A549 (cell line): ENCODE data around the gene HS3ST3A1. TPM values are rescaled to one million over a fixed set of nuclear protein-coding genes. Genes with fewer than 3 reads are reported as not detected.
"Not testable (repeated sequence)": the region's sequence is repeated elsewhere in the genome, so short reads cannot be mapped to it uniquely, and the experiment has no call there.

Experiments used
- ATAC-seq, 2 experiments: fragments of 200-7000 bp in 1 of 2; fragments of >200 bp in 1 of 2; cut with Nextera tagmentation in 1 of 2; cut with Tn5 transposase in 1 of 2; 3 replicates each; pipeline versions ENCODE4 v1.8.0 to v1.9.1; 2018 to 2020; ENCODE audit warnings: mild to moderate bottlenecking in 1 of 2, moderate library complexity in 1 of 2
- CTCF ChIA-PET: fragments of 300-600 bp; sonication (Branson Sonifier 250); formaldehyde crosslinking; extraction: SDS; loops from one replicate; lab custom pipeline; 2021; ENCODE audit warnings: antibody characterized with exemption, inconsistent platforms; lab: Yijun Ruan, JAX
- POLR2A ChIA-PET: fragments of 350-600 bp; formaldehyde crosslinking; extraction: SDS; loops from one replicate; lab custom pipeline; 2021; ENCODE audit warnings: antibody characterized with exemption, inconsistent platforms; lab: Yijun Ruan, JAX
- DNase-seq, 2 experiments: peaks; one replicate each; pipeline versions ENCODE4 v3.0.0 to v3.0.0-alpha.2; 2011 to 2016; ENCODE audit warnings: low read depth in 1 of 2, low spot score in 1 of 2
- FAIRE-seq: peaks from 2 replicates; lab custom pipeline; 2011; peaks lifted over from hg19 to GRCh38; lab: Jason Lieb, UNC
- H3K27ac ChIP-seq, 2 experiments: fragments of >200 bp; sonication (Bioruptor Twin); formaldehyde crosslinking; 3 replicates each; pipeline ENCODE4 v1.5.1; 2016 to 2017
- H3K4me1 ChIP-seq: fragments of >200 bp; sonication (Bioruptor Twin); formaldehyde crosslinking; 3 replicates; pipeline ENCODE4 v1.6.1; 2016
- H3K4me2 ChIP-seq: fragments of >200 bp; sonication (Bioruptor Twin); formaldehyde crosslinking; 3 replicates; pipeline ENCODE4 v1.6.1; 2016
- H3K4me3 ChIP-seq: fragments of >200 bp; sonication (Bioruptor Twin); formaldehyde crosslinking; 3 replicates; pipeline ENCODE4 v1.5.1; 2016
- H3K9me3 ChIP-seq: fragments of >200 bp; sonication (Bioruptor Twin); formaldehyde crosslinking; 3 replicates; pipeline ENCODE4 v1.6.1; 2016
- BHLHE40 ChIP-seq: IDR thresholded peaks from 2 replicates; pipeline ENCODE4 v1.6.1; 2012; ENCODE audit warnings: low read depth, low read length, inconsistent platforms
- CBX2 ChIP-seq: fragments of 200-600 bp; sonication (generic); IDR thresholded peaks from 2 replicates; pipeline ENCODE4 v1.6.1; 2016; ENCODE audit warnings: low read depth, mild to moderate bottlenecking, borderline replicate concordance
- CBX8 ChIP-seq: fragments of 200-600 bp; sonication (generic); IDR thresholded peaks from 2 replicates; pipeline ENCODE4 v1.6.1; 2016
- CEBPB ChIP-seq, 2 experiments: fragments of >200 bp in 1 of 2; sonication (Bioruptor Twin) in 1 of 2; formaldehyde crosslinking in 1 of 2; IDR thresholded peaks; 2 replicates each; pipeline ENCODE4 v1.6.1; 2012 to 2016
- CHD2 ChIP-seq: fragments of 150-350 bp; IDR thresholded peaks from 2 replicates; pipeline ENCODE4 v1.6.1; 2014; ENCODE audit warnings: low read length; ENCODE audit not compliant: partially characterized antibody
- CTCF ChIP-seq: fragments of >200 bp; sonication (Bioruptor Twin); formaldehyde crosslinking; IDR thresholded peaks from 3 replicates; pipeline ENCODE4 v1.5.1; 2016
- EHF ChIP-seq: fragments of 250-450 bp; sonication (Bioruptor Pico); IDR thresholded peaks from 2 replicates; pipeline ENCODE4 v1.5.0; 2020; ENCODE audit warnings: mild to moderate bottlenecking
- EP300 ChIP-seq, 2 experiments: fragments of >200 bp; sonication (Bioruptor Twin); formaldehyde crosslinking; IDR thresholded peaks; 2 replicates in 1 of 2; 3 replicates in 1 of 2; pipeline ENCODE4 v1.6.1; 2016 to 2017
- ESRRA ChIP-seq: fragments of 150-350 bp; IDR thresholded peaks from 2 replicates; pipeline ENCODE4 v1.6.1; 2014; ENCODE audit warnings: mild to moderate bottlenecking, low read length, borderline replicate concordance
- FOSB ChIP-seq: fragments of 250-450 bp; sonication (Bioruptor Pico); IDR thresholded peaks from 2 replicates; pipeline ENCODE4 v1.5.0; 2020; ENCODE audit warnings: mild to moderate bottlenecking, moderate library complexity
- GATA3 ChIP-seq: IDR thresholded peaks from 2 replicates; pipeline ENCODE4 v1.6.1; 2012; ENCODE audit warnings: borderline replicate concordance
- HDAC2 ChIP-seq: fragments of 200-600 bp; sonication (generic); IDR thresholded peaks from 2 replicates; pipeline ENCODE4 v1.6.1; 2016
- HOXB13 ChIP-seq: fragments of 250-450 bp; sonication (Bioruptor Pico); IDR thresholded peaks from 2 replicates; pipeline ENCODE4 v1.5.0; 2020; ENCODE audit warnings: low read depth, mild to moderate bottlenecking, moderate library complexity
- HOXB5 ChIP-seq: fragments of 250-450 bp; sonication (Bioruptor Pico); IDR thresholded peaks from 2 replicates; pipeline ENCODE4 v1.5.0; 2020; ENCODE audit warnings: mild to moderate bottlenecking, moderate library complexity
- JUN ChIP-seq, 2 experiments: fragments of >200 bp; sonication (Bioruptor Twin); formaldehyde crosslinking; IDR thresholded peaks; 2 replicates in 1 of 2; 3 replicates in 1 of 2; pipeline ENCODE4 v1.6.1; 2016 to 2017
- KDM1A ChIP-seq: fragments of 200-600 bp; sonication (generic); IDR thresholded peaks from 2 replicates; pipeline ENCODE4 v1.6.1; 2016; ENCODE audit warnings: low read depth, mild to moderate bottlenecking
- KDM5A ChIP-seq: fragments of 200-600 bp; sonication (generic); IDR thresholded peaks from 2 replicates; pipeline ENCODE4 v1.6.1; 2016; ENCODE audit warnings: antibody characterized with exemption, mild to moderate bottlenecking
- MAFK ChIP-seq: fragments of 450-650 bp; IDR thresholded peaks from 2 replicates; pipeline ENCODE4 v1.6.1; 2014; ENCODE audit not compliant: partially characterized antibody
- MYC ChIP-seq: IDR thresholded peaks from 2 replicates; pipeline ENCODE4 v1.6.1; 2012; ENCODE audit warnings: mild to moderate bottlenecking, inconsistent platforms, low read length, improper control_type of control experiment, borderline replicate concordance
- NFE2L2 ChIP-seq: fragments of 150-350 bp; conservative IDR thresholded peaks from 2 replicates; pipeline ENCODE4 v1.6.1; 2014; ENCODE audit warnings: low read length
- NR3C1 ChIP-seq: fragments of >200 bp; sonication (Bioruptor Twin); formaldehyde crosslinking; IDR thresholded peaks from 3 replicates; pipeline ENCODE4 v1.6.1; 2017
- PHF8 ChIP-seq: fragments of 200-600 bp; sonication (generic); IDR thresholded peaks from 2 replicates; pipeline ENCODE4 v1.6.1; 2016; ENCODE audit warnings: low read depth, mild to moderate bottlenecking, antibody characterized with exemption, moderate library complexity, borderline replicate concordance
- POLR2AphosphoS2 ChIP-seq: conservative IDR thresholded peaks from 2 replicates; pipeline ENCODE4 v1.6.1; 2012; ENCODE audit warnings: low read length, improper control_type of control experiment, inconsistent platforms
- RAD21 ChIP-seq, 2 experiments: fragments of >200 bp in 1 of 2; sonication (Bioruptor Twin) in 1 of 2; formaldehyde crosslinking in 1 of 2; IDR thresholded peaks in 1 of 2; conservative IDR thresholded peaks in 1 of 2; 2 replicates in 1 of 2; 3 replicates in 1 of 2; pipeline ENCODE4 v1.6.1; 2012 to 2018; ENCODE audit warnings: inconsistent platforms in 1 of 2
- SMC3 ChIP-seq: fragments of >200 bp; sonication (Bioruptor Twin); formaldehyde crosslinking; IDR thresholded peaks from 3 replicates; pipeline ENCODE4 v1.6.1; 2018; ENCODE audit warnings: inconsistent platforms
- SREBF2 ChIP-seq: fragments of 450-650 bp; IDR thresholded peaks from 2 replicates; pipeline ENCODE4 v1.6.1; 2014; ENCODE audit warnings: mild to moderate bottlenecking, moderate library complexity
- TFCP2L1 ChIP-seq: fragments of 250-450 bp; sonication (Bioruptor Pico); IDR thresholded peaks from 2 replicates; pipeline ENCODE4 v1.5.0; 2021; ENCODE audit warnings: mild to moderate bottlenecking
- TP53 ChIP-seq: fragments of 250-450 bp; sonication (Bioruptor Pico); IDR thresholded peaks from 2 replicates; pipeline ENCODE4 v1.5.0; 2021; ENCODE audit warnings: mild to moderate bottlenecking, moderate library complexity
- ZC3H11A ChIP-seq: fragments of 450-650 bp; IDR thresholded peaks from 2 replicates; pipeline ENCODE4 v1.6.1; 2014; ENCODE audit warnings: antibody characterized with exemption, mild to moderate bottlenecking
- ZNF302 ChIP-seq: fragments of 250-450 bp; sonication (Bioruptor Pico); IDR thresholded peaks from 2 replicates; pipeline ENCODE4 v1.9.0; 2021; ENCODE audit warnings: inconsistent platforms, mild to moderate bottlenecking, moderate library complexity
- ZSCAN20 ChIP-seq: fragments of 250-450 bp; sonication (Bioruptor Pico); IDR thresholded peaks from 2 replicates; pipeline ENCODE4 v1.8.0; 2022; ENCODE audit warnings: mild to moderate bottlenecking, moderate library complexity
- WGBS: methylation state at CpG from one replicate; pipeline ENCODE4 v1.1.6; 2017; ENCODE audit errors: missing lambda C conversion rate; 5-methylcytosine and 5-hydroxymethylcytosine counted together
- polyA plus RNA-seq, 4 experiments: library from polyadenylated mRNA; depleted of rRNA in 3 of 4; stranded (reverse); fragments of >200 nt; fragmentation: RNase III in 1 of 4; extraction: RNeasy Plus Mini Kit Qiagen cat#74134 plus additional on column Dnase treatment in 1 of 4; gene quantifications; 2 replicates in 3 of 4; 3 replicates in 1 of 4; pipeline ENCODE4 v1.2.3, GENCODE V29; 2011 to 2017
- TF ChIP-seq, protein P1 (sequence below): IDR thresholded peaks from 2 replicates; pipeline ENCODE4 v1.6.1; 2012; ENCODE audit warnings: low read depth, borderline replicate concordance
- TF ChIP-seq, protein P2 (sequence below): fragments of 450-650 bp; IDR thresholded peaks from 2 replicates; pipeline ENCODE4 v1.6.1; 2014; ENCODE audit warnings: antibody characterized with exemption

HS3ST3A1 gene
- polyA plus RNA-seq, 2 of the 4 experiments (the other 2 are of a cell fraction), result not detected

GRCh38 chr17:13498184-13498583 lies 103.5 kb downstream of the HS3ST3A1 start:
- ATAC-seq (no peak), FAIRE-seq (no peak), DNase-seq (no peak)
- Histone ChIP-seq H3K9me3 (no peaks in the 10 kb centered on the region; the same call in 2 of the 3 replicates), H3K4me2 (no peak overlapping the region), H3K4me1 (no peaks in the 10 kb centered on the region), H3K4me3 (no peak overlapping the region), H3K27ac (no peak overlapping the region)
- WGBS, result 50% methylated on average over 3 of the region's 3 CpGs
- ChIA-PET POLR2A (no interaction called here), CTCF (no interaction called here)
- TF ChIP-seq GATA3 (no peak), EHF (CRISPR knock-in tag) (no peak), HDAC2 (no peak), PHF8 (no peak), SREBF2 (no peak), KDM1A (no peak), KDM5A (no peak), ZC3H11A (no peak), SMC3 (no peak), HOXB13 (no peak), CBX8 (no peak), MYC (no peak), ZNF302 (CRISPR knock-in tag) (no peak), CHD2 (no peak), EP300 (IDR thresholded peaks at IDR 0.05) (no peak), ESRRA (no peak), HOXB5 (CRISPR knock-in tag) (no peak)

GRCh38 chr17:13496553-13497056 lies 105.1 kb downstream of the HS3ST3A1 start:
- H3K4me3 ChIP-seq, ATAC-seq, FAIRE-seq, CTCF ChIA-PET, POLR2A ChIA-PET, H3K27ac ChIP-seq, H3K4me2 ChIP-seq, DNase-seq, H3K4me1 ChIP-seq, H3K9me3 ChIP-seq: not testable (repeated sequence)
- WGBS, result 60% methylated on average over 19 of the region's 35 CpGs

- no peak for FAIRE-seq
- CTCF ChIA-PET, result no interaction called here
These were observed 106.3 kb downstream of the HS3ST3A1 start for GRCh38 chr17:13495423-13495822.

DNA sequence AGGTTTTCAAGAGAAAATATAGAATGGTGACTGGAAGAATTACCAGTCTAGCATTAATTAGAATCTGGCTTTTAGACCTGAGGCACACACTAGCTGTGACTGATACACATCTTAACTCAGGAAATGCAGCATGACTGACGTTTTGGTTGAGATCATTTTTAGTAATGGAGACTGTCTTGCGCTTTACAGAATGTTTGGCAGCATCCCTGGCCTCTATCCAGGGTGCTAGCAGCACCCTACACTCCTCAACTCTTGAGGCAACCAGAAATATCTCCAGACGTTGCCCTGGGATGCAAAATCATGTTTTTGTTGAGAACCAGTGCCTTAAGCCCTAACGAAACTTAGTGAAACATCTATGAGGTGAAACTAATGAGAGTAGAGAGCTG lies 109.0 kb downstream of the HS3ST3A1 start:
- no peak for FAIRE-seq
- Histone ChIP-seq H3K4me1 (no peaks in the 10 kb centered on the region), H3K9me3 (no peaks in the 10 kb centered on the region; the same call in 2 of the 3 replicates), H3K27ac (no peak overlapping the region), H3K4me2 (no peak overlapping the region), H3K4me3 (no peak overlapping the region)
- CTCF ChIA-PET, result no interaction called here
- no peak for DNase-seq
- no peak for ATAC-seq
- TF ChIP-seq, protein P1, sequence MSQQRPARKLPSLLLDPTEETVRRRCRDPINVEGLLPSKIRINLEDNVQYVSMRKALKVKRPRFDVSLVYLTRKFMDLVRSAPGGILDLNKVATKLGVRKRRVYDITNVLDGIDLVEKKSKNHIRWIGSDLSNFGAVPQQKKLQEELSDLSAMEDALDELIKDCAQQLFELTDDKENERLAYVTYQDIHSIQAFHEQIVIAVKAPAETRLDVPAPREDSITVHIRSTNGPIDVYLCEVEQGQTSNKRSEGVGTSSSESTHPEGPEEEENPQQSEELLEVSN, result no peak
- TF ChIP-seq CBX2 (no peak), BHLHE40 (no peak), KDM1A (no peak), NR3C1 (no peak), FOSB (CRISPR knock-in tag) (no peak), POLR2AphosphoS2 (no peak), CBX8 (no peak), MAFK (no peak), ESRRA (no peak), CTCF (no peak), CEBPB (IDR thresholded peaks at IDR 0.05) (no peak), GATA3 (no peak), NFE2L2 (no peak), TP53 (CRISPR knock-in tag) (no peak), SREBF2 (no peak), TFCP2L1 (CRISPR knock-in tag) (no peak), JUN (IDR thresholded peaks at IDR 0.05) (no peak)
- TF ChIP-seq, protein P2, sequence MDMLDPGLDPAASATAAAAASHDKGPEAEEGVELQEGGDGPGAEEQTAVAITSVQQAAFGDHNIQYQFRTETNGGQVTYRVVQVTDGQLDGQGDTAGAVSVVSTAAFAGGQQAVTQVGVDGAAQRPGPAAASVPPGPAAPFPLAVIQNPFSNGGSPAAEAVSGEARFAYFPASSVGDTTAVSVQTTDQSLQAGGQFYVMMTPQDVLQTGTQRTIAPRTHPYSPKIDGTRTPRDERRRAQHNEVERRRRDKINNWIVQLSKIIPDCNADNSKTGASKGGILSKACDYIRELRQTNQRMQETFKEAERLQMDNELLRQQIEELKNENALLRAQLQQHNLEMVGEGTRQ, result no peak
- 5% methylated on average over 4 of the region's 4 CpGs for WGBS
- POLR2A ChIA-PET, result no interaction called here

More at GRCh38 chr17:13495423-13495822, 106.3 kb downstream of the HS3ST3A1 start:
- Histone ChIP-seq H3K4me3 (no peak overlapping the region), H3K4me1 (no peaks in the 10 kb centered on the region), H3K4me2 (no peak overlapping the region), H3K27ac (no peak overlapping the region), H3K9me3 (no peaks in the 10 kb centered on the region; the same call in 2 of the 3 replicates)
- no peak for DNase-seq
- no peak for ATAC-seq
- WGBS, result 9% methylated on average over 2 of the region's 2 CpGs
- TF ChIP-seq RAD21 (conservative IDR thresholded peaks at IDR 0.05 in 1 of 2, IDR thresholded peaks at IDR 0.05 in 1 of 2) (no peak), SREBF2 (no peak), EP300 (IDR thresholded peaks at IDR 0.05) (no peak), ZSCAN20 (no peak), GATA3 (no peak)
- POLR2A ChIA-PET, result no interaction called here
